Esophagus (tissue), 2 donors: Measurements from ENCODE around the gene CLPX. TPM values are rescaled to one million over a fixed set of nuclear protein-coding genes. Genes with fewer than 3 reads are reported as not detected.
A peak's percentile ranks its signal among the peaks of the same experiment; 100 is the strongest.
"Not testable (repeated sequence)": the region's sequence is repeated elsewhere in the genome, so short reads cannot be mapped to it uniquely, and the experiment has no call there.

Experiments used
- H3K27ac ChIP-seq, 2 donors: one replicate each; pipeline ENCODE4 v1.5.1; 2013; ENCODE audit warnings: low read depth in 2 of 2, mild to moderate bottlenecking in 2 of 2, inconsistent platforms in 1 of 2, low read length in 1 of 2, moderate library complexity in 1 of 2
- H3K27me3 ChIP-seq, 2 donors: one replicate each; pipeline ENCODE4 v1.6.1; 2013; ENCODE audit warnings: low read length in 2 of 2, control low read depth in 1 of 2, mild to moderate bottlenecking in 1 of 2; ENCODE audit not compliant: insufficient read depth in 2 of 2, control insufficient read depth in 1 of 2
- H3K36me3 ChIP-seq, 2 donors: one replicate each; pipeline ENCODE4 v1.6.1; 2013; ENCODE audit warnings: low read length in 1 of 2; ENCODE audit not compliant: control insufficient read depth in 2 of 2, insufficient read depth in 2 of 2
- H3K4me1 ChIP-seq, 2 donors: one replicate each; pipeline ENCODE4 v1.6.1; 2013; ENCODE audit warnings: low read length in 1 of 2; ENCODE audit not compliant: control insufficient read depth in 2 of 2, insufficient read depth in 2 of 2
- H3K4me3 ChIP-seq, 2 donors: one replicate each; pipeline ENCODE4 v1.5.1; 2013; ENCODE audit warnings: low read length in 2 of 2, mild to moderate bottlenecking in 2 of 2, low read depth in 1 of 2, moderate library complexity in 1 of 2
- H3K9me3 ChIP-seq, 2 donors: one replicate each; pipeline ENCODE4 v1.6.1; 2013; ENCODE audit warnings: mild to moderate bottlenecking in 2 of 2, low read depth in 1 of 2, low read length in 1 of 2, moderate library complexity in 1 of 2; ENCODE audit not compliant: control insufficient read depth in 2 of 2, insufficient read depth in 1 of 2
- WGBS, 2 donors: extraction: QIAGEN DNeasy Blood & Tissue Kit; methylation state at CpG; one replicate each; pipeline ENCODE4 v1.1.7; 2013; 5-methylcytosine and 5-hydroxymethylcytosine counted together
- polyA plus RNA-seq, 2 donors: library from polyadenylated mRNA; stranded (reverse); fragments of 200-250 nt; gene quantifications; one replicate each; pipeline ENCODE4 v1.2.3, GENCODE V29; 2013
- donor health status: healthy with polysubstance abuse.
- donor health status: Bipolar disorder and iron deficiency.

The CLPX gene
- polyA plus RNA-seq, 2 donors: 17.9 to 23.4 TPM

- not testable (repeated sequence) for H3K9me3 ChIP-seq, H3K27me3 ChIP-seq, H3K4me3 ChIP-seq
- Histone ChIP-seq H3K36me3 (peaks cover 5 to 22% of the 10 kb centered on the region in 2 donors), H3K4me1 (peaks cover 0 to 18% of the 10 kb centered on the region in 2 donors), H3K27ac (peak overlapping the region in 1 of 2 donors; percentile 71)
- 83% methylated on average over 10 of the region's 10 CpGs for WGBS, 2 donors
These were observed 85.3 kb downstream of the CLPX start for GRCh38 chr15:65099801-65100200.

DNA sequence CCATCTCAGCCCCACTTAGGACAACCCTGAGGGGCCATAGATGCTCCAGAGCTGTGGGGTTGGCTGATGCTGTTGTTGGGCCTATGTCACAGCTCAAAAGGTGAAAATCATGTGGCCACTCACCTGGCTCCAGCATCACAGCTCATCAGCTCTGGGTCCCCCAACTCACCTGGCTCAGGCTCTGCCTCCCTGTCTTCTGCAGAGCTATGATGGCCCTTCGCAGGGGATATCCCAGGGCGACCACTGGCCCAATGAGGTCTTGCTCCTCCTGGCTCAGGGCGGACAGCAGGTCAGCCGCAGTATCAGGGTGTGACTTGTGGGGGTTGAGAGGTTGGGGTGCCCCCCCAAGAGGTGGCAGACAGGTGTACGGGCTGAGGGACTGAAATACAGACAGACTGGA is 85.8 kb downstream of the CLPX start:
- H3K9me3 ChIP-seq: no peaks in the 10 kb centered on the region
- H3K27ac ChIP-seq: no peak overlapping the region
- no peak overlapping the region for H3K4me3 ChIP-seq
- no peaks in the 10 kb centered on the region for H3K27me3 ChIP-seq
- peaks cover 4 to 23% of the 10 kb centered on the region in 2 donors for H3K4me1 ChIP-seq
- 93 to 94% methylated on average over 5 of the region's 5 CpGs for WGBS, 2 donors
- H3K36me3 ChIP-seq: peaks cover 5 to 22% of the 10 kb centered on the region in 2 donors

Other genes with a start within 250 kb of the CLPX start
- gene SPG21, start 195.4 kb downstream of the CLPX start, polyA plus RNA-seq: 10 to 100 TPM; 22.9 to 34.3 TPM
- gene MTFMT, start 155.7 kb downstream of the CLPX start, polyA plus RNA-seq: 1 to 10 TPM; 3.1 to 6.9 TPM
- gene SLC51B, start 140.0 kb downstream of the CLPX start, polyA plus RNA-seq: under 1 TPM; 0.08 to 0.12 TPM
- 10 to 100 TPM in 1 of 2 donors, 1 to 10 TPM in 1; 2.6 to 10.9 TPM for gene RASL12, start 117.4 kb downstream of the CLPX start, polyA plus RNA-seq
- not detected for gene KBTBD13, start 108.6 kb downstream of the CLPX start, polyA plus RNA-seq
- 1 to 10 TPM in 1 of 2 donors, under 1 TPM in 1; 0.89 to 5.7 TPM for gene UBAP1L, start 70.1 kb downstream of the CLPX start, polyA plus RNA-seq
- gene PDCD7, start 51.5 kb downstream of the CLPX start, polyA plus RNA-seq: 10 to 100 TPM; 11.9 to 17.8 TPM
- 1 to 10 TPM in 1 of 2 donors, under 1 TPM in 1; 0.75 to 1.6 TPM for gene CILP, start 26.1 kb upstream of the CLPX start, polyA plus RNA-seq
- 1 to 10 TPM; 4.5 to 5.6 TPM for gene PARP16, start 101.5 kb upstream of the CLPX start, polyA plus RNA-seq
- not detected for gene RNU5A-1, start 110.7 kb upstream of the CLPX start, polyA plus RNA-seq
- gene RNU5B-1, start 119.3 kb upstream of the CLPX start, polyA plus RNA-seq: not detected
- gene IGDCC3, start 192.7 kb upstream of the CLPX start, polyA plus RNA-seq: under 1 TPM in 1 of 2 donors, not detected in 1; under 0.01 TPM
- gene IGDCC4, start 237.6 kb upstream of the CLPX start, polyA plus RNA-seq: under 1 TPM; 0.26 to 0.38 TPM